ENCODE measurements around the gene TLCD1. TPM values are rescaled to one million over a fixed set of nuclear protein-coding genes. Genes with fewer than 3 reads are reported as not detected.

TLCD1 gene
- total RNA-seq, 1 donor from 2014 or later: 16.2 TPM

GRCh38 chr17:28748852-28749515 is 23.0 kb upstream of the TLCD1 start:
- TF ChIP-seq CTCF (IDR thresholded peaks at IDR 0.05): no peak
- ATAC-seq (peak; percentile 1), DNase-seq (peak; percentile 66)
- H3K36me3 ChIP-seq: peaks cover 25% of the 10 kb centered on the region
- peaks cover 49% of the 10 kb centered on the region for H3K4me1 ChIP-seq
- H3K27me3 ChIP-seq: no peaks in the 10 kb centered on the region
- peak overlapping the region; percentile 94 for H3K27ac ChIP-seq
- H3K4me3 ChIP-seq: no peak overlapping the region
- intact Hi-C loops (cut with DNase I): no loop called here
- no peaks in the 10 kb centered on the region for H3K9me3 ChIP-seq

- no peaks in the 10 kb centered on the region for H3K9me3 ChIP-seq
- ATAC-seq (no peak), DNase-seq (no peak)
- intact Hi-C loops (cut with DNase I): no loop called here
- H3K4me1 ChIP-seq: peaks cover 50% of the 10 kb centered on the region
- no peak for TF ChIP-seq CTCF (IDR thresholded peaks at IDR 0.05)
- H3K27me3 ChIP-seq: no peaks in the 10 kb centered on the region
- H3K27ac ChIP-seq: peak overlapping the region; percentile 94
- peaks cover 25% of the 10 kb centered on the region for H3K36me3 ChIP-seq
- H3K4me3 ChIP-seq: no peak overlapping the region
These were observed 22.0 kb upstream of the TLCD1 start for GRCh38 chr17:28747801-28748750.

GRCh38 chr17:28747051-28747691 is 21.1 kb upstream of the TLCD1 start:
- Histone ChIP-seq H3K9me3 (no peaks in the 10 kb centered on the region), H3K27ac (peak overlapping the region; percentile 94), H3K27me3 (no peaks in the 10 kb centered on the region), H3K4me3 (peak overlapping the region; percentile 10), H3K4me1 (peaks cover 59% of the 10 kb centered on the region), H3K36me3 (peaks cover 25% of the 10 kb centered on the region)
- intact Hi-C loops (cut with DNase I): no loop called here
- TF ChIP-seq CTCF (IDR thresholded peaks at IDR 0.05): no peak
- peak; percentile 47 for ATAC-seq
- peak; percentile 90 for DNase-seq

GRCh38 chr17:28746611-28747050 is 20.6 kb upstream of the TLCD1 start:
- H3K4me3 ChIP-seq: peak overlapping the region; percentile 10
- intact Hi-C loops (cut with DNase I): no loop called here
- peaks cover 25% of the 10 kb centered on the region for H3K36me3 ChIP-seq
- DNase-seq (peak; percentile 87), ATAC-seq (peak; percentile 44)
- TF ChIP-seq CTCF (IDR thresholded peaks at IDR 0.05): no peak
- H3K4me1 ChIP-seq: peaks cover 59% of the 10 kb centered on the region
- H3K27me3 ChIP-seq: no peaks in the 10 kb centered on the region
- H3K9me3 ChIP-seq: no peaks in the 10 kb centered on the region
- peak overlapping the region; percentile 94 for H3K27ac ChIP-seq

- intact Hi-C loops (cut with DNase I): no loop called here
- Histone ChIP-seq H3K27me3 (no peaks in the 10 kb centered on the region), H3K9me3 (no peaks in the 10 kb centered on the region), H3K4me1 (peaks cover 62% of the 10 kb centered on the region), H3K27ac (peak overlapping the region; percentile 94), H3K36me3 (peaks cover 25% of the 10 kb centered on the region), H3K4me3 (peak overlapping the region; percentile 77)
- peak; percentile 1 for ATAC-seq
- TF ChIP-seq CTCF (IDR thresholded peaks at IDR 0.05): no peak
- DNase-seq: peak; percentile 79
These were observed 19.9 kb upstream of the TLCD1 start for GRCh38 chr17:28745786-28746411.
